PFSK-1 (cell line): ENCODE measurements around the gene ZSCAN18.

Experiments used
- FOXP2 ChIP-seq: optimal IDR thresholded peaks from 2 replicates; pipeline ENCODE3; 2011; ENCODE audit warnings: borderline replicate concordance, control low read depth, inconsistent platforms; ENCODE audit not compliant: insufficient read depth; ENCODE audit errors: extremely low read length, extremely low read depth
- POLR2AphosphoS5 ChIP-seq: IDR thresholded peaks from 2 replicates; pipeline ENCODE4 v1.6.1; 2012; ENCODE audit warnings: low read depth, mild to moderate bottlenecking, control low read depth, low read length, moderate library complexity
- SIN3A ChIP-seq: IDR thresholded peaks from 2 replicates; pipeline ENCODE4 v1.6.1; 2012; ENCODE audit warnings: mild to moderate bottlenecking, low read length, moderate library complexity, borderline replicate concordance; ENCODE audit not compliant: insufficient read depth
- TAF1 ChIP-seq: IDR thresholded peaks from 2 replicates; pipeline ENCODE4 v1.6.1; 2012; ENCODE audit warnings: low read length, control low read depth, borderline replicate concordance; ENCODE audit not compliant: insufficient read depth
- TF ChIP-seq, protein P1 (sequence below), 2 experiments: IDR thresholded peaks; 2 replicates each; pipeline versions ENCODE4 v1.6.1 to v1.8.0; 2011 to 2012; ENCODE audit warnings: low read depth in 2 of 2, low read length in 2 of 2, control low read depth in 1 of 2, inconsistent platforms in 1 of 2, mild to moderate bottlenecking in 1 of 2, moderate library complexity in 1 of 2; ENCODE audit not compliant: insufficient read depth in 1 of 2

Gene ZSCAN18

DNA sequence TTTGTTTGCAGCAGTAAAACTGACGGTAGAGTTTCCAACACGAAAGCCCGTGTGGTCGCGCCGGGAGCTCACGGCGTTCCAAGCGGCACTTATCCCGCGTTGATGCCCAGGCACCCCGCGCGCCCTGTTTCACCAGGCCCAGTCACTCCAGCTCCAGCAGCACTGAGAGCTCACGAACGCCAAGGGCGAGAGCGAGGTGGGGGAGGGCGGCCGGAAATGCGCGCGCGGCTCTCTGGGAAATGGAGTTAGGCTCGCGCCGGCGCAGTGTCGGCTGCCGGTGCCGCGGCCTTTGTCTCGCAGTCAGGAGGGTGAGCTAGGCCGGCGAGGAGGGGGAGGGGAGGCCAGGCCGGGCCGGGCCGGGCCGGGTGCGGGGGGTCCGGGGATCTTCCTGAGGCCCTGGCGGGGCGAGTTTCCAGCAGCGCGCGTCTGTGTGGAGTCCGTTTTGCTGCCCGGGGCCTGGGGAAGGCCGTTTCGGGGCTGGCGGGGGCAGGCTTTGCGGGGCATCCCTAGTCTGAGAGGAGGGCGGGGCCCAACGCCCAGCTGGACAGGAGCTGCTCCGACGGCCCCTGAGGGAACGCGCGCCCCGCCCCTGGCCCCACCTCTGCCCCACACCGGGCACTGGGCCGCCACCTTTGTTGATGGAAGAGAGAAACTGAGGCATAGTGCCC is 38.9 kb downstream of the ZSCAN18 start, which contains the start of gene ZNF135:
TSS of gene ZNF135 (plus strand) at position 280 of the 668 bp plus-strand sequence. CDS start 721 bp downstream, outside the sequence.
- TF ChIP-seq FOXP2: no peak
- TF ChIP-seq, protein P1, sequence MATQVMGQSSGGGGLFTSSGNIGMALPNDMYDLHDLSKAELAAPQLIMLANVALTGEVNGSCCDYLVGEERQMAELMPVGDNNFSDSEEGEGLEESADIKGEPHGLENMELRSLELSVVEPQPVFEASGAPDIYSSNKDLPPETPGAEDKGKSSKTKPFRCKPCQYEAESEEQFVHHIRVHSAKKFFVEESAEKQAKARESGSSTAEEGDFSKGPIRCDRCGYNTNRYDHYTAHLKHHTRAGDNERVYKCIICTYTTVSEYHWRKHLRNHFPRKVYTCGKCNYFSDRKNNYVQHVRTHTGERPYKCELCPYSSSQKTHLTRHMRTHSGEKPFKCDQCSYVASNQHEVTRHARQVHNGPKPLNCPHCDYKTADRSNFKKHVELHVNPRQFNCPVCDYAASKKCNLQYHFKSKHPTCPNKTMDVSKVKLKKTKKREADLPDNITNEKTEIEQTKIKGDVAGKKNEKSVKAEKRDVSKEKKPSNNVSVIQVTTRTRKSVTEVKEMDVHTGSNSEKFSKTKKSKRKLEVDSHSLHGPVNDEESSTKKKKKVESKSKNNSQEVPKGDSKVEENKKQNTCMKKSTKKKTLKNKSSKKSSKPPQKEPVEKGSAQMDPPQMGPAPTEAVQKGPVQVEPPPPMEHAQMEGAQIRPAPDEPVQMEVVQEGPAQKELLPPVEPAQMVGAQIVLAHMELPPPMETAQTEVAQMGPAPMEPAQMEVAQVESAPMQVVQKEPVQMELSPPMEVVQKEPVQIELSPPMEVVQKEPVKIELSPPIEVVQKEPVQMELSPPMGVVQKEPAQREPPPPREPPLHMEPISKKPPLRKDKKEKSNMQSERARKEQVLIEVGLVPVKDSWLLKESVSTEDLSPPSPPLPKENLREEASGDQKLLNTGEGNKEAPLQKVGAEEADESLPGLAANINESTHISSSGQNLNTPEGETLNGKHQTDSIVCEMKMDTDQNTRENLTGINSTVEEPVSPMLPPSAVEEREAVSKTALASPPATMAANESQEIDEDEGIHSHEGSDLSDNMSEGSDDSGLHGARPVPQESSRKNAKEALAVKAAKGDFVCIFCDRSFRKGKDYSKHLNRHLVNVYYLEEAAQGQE (IDR thresholded peaks at IDR 0.05; ENCODE audit: insufficient read depth in 1 of 2, low read depth in 2 of 2, low read length in 2 of 2): no peak

DNA sequence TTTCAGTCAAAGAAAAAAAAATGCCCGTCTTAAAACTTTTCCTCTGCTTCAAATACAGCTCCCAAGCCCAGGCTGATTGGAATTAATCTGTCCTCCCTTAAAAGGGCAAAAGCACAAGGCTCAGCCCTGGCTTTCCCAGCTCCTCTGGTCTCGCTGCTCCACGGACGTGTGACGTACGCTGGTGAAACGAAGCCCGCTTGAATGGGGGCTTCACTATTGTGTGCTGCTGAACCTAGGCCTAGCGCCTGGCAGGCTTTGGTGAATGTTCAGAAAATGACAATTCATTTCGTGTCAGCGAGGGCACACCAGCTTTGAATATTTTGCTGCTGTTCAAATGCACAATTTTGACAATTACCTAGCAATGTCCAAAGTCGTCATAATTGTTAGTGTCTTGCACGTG is 39.6 kb downstream of the ZSCAN18 start:
- TF ChIP-seq, protein P1 (IDR thresholded peaks at IDR 0.05; ENCODE audit: insufficient read depth in 1 of 2, low read depth in 2 of 2, low read length in 2 of 2): no peak
- TF ChIP-seq SIN3A (no peak), POLR2AphosphoS5 (no peak), TAF1 (no peak), FOXP2 (no peak)

DNA sequence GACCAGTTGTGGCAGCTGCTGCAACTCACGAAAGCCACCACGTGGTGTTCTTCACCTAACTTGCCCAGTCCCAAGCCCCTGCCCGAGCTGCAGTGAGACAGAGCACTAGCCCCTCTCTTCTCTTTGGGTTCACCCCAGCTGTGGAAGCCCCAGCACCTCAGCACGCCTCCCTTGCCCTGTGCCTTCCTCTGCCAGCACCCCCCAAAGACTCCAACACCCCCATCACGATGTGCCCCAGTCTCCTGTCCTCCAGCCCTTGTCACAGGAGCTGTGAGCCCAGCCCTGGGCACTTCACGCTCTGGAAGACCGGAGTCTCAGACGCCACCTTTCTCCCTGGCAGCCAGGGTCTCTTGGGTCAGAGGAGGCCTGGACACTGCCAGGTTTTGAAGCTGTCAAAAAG is 41.2 kb downstream of the ZSCAN18 start:
- TF ChIP-seq SIN3A: no peak
- no peak for TF ChIP-seq FOXP2
- TF ChIP-seq POLR2AphosphoS5: no peak
- TF ChIP-seq, protein P1 (IDR thresholded peaks at IDR 0.05; ENCODE audit: insufficient read depth in 1 of 2, low read depth in 2 of 2, low read length in 2 of 2): no peak
- TF ChIP-seq TAF1: no peak

DNA sequence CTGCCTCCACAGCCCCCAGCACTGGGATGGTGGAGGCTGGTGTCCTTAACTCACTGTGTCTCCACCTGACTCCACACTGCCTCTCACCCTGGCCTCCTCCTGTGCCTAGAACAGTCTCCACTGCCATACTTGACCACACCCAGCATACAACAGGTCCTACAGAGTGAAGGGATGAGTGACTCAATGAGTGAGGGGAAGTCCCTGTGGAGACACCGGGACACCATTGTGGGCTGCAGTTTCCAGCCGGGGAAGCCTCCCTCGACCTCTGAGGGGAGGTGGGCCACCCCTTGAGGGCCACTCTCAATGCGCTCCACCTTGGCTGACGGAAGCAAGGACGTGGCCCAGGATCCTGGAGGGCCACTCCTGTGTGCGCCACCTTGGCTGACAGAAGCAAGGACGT is 41.8 kb downstream of the ZSCAN18 start:
- TF ChIP-seq FOXP2: no peak

DNA sequence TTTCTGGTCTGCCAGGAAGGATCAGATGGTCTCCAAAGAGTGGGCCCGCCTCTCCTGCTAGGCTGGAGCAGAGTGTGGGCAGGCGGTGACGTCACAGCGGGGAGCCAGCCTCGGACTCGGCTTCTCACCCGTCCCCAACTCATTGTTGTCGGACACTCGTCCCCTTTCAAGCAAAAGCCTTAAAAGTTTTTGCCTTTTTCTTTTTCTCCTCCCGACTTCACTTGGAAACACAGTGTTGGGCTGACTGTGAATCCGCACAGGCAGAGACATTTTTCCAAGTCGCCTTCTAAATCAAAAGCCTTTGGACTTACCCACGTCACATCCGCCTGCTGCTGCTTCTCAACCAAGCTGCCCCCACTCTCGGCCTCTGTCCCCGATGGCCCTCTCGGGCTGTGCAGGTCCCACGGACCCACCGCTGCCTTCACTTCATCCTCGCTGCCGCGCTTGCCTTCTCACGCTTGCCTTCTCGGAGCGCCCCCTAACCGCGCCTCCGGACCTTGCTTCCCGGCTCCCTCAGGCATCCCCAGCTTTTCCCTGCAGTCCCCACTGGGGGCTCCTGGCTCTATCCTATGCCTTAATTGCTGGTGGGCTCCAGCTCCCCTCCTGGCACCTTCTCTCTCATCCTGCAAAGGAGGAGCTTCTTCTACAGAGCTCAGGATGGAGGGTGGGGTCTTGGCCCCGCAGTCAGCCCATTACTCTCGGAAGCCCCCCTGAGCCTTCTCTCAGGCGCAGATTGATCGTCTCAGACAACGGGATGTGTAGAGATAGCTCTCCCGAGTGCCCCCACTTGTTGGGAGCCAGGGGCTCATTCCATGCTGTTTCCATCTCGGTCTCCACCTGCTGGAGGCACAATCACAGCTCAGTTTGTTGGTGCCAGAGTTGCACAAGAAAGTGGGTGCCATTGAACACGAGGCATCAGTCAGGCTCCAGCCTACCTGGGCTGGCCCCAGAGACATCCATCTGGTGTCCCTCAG is 42.8 kb downstream of the ZSCAN18 start:
- TF ChIP-seq POLR2AphosphoS5: no peak
- TF ChIP-seq TAF1: no peak
- TF ChIP-seq, protein P1 (IDR thresholded peaks at IDR 0.05; ENCODE audit: insufficient read depth in 1 of 2, low read depth in 2 of 2, low read length in 2 of 2): no peak
- TF ChIP-seq SIN3A: no peak
- no peak for TF ChIP-seq FOXP2
